ENCODE results near the gene MXD1. TPM values are rescaled to one million over a fixed set of nuclear protein-coding genes. Genes with fewer than 3 reads are reported as not detected.

The MXD1 gene
- total RNA-seq, 1 experiment from 2014 or later, result 3.7 TPM

GRCh38 chr2:69952336-69953115, 37.6 kb downstream of the MXD1 start:
- no peaks in the 10 kb centered on the region for H3K9me3 ChIP-seq (ENCODE audit: control insufficient read depth, low read depth, low read length)
- no peak overlapping the region for H2AK5ac ChIP-seq (ENCODE audit: insufficient read length, low read length)
- no peak overlapping the region for H3K56ac ChIP-seq (ENCODE audit: insufficient read length, low read depth, low read length)
- no peak overlapping the region for H2BK12ac ChIP-seq (ENCODE audit: insufficient read length, low read depth, low read length)
- H3T11ph ChIP-seq (ENCODE audit: low read length), result no peak overlapping the region
- no peaks in the 10 kb centered on the region for H3K36me3 Mint-ChIP-seq (ENCODE audit: insufficient read depth in 1 of 3, low read depth in 3 of 3)
- H2BK5ac ChIP-seq (ENCODE audit: insufficient read length, low read length), result no peak overlapping the region
- H4K91ac ChIP-seq (ENCODE audit: insufficient read length, low read depth, low read length), result no peak overlapping the region
- H3K4ac ChIP-seq (ENCODE audit: low read depth, low read length), result no peak overlapping the region
- no peak overlapping the region for H2BK15ac ChIP-seq (ENCODE audit: low read depth, low read length)
- no peak overlapping the region for H3K14ac ChIP-seq (ENCODE audit: insufficient read depth, low read length)
- H3K27ac Mint-ChIP-seq, result no peak overlapping the region
- H2AFZ ChIP-seq (ENCODE audit: low read length), result no peak overlapping the region
- H3K23ac ChIP-seq (ENCODE audit: insufficient read length, low read depth, low read length), result no peak overlapping the region
- no peaks in the 10 kb centered on the region for H3K79me1 ChIP-seq (ENCODE audit: insufficient read depth, low read depth, low read length, poor library complexity, severe bottlenecking)
- no peak overlapping the region for H4K8ac ChIP-seq (replicated peaks; ENCODE audit: insufficient read length, low read depth, low read length)
- no peak overlapping the region for H3K4me3 Mint-ChIP-seq
- no CpG with 5 or more reads among the region's 6 CpGs for WGBS (ENCODE audit: extremely low coverage, insufficient read length, low lambda C conversion rate)
- no peak overlapping the region for H2BK120ac ChIP-seq (ENCODE audit: low read depth, low read length, poor library complexity, severe bottlenecking)
- no peaks in the 10 kb centered on the region for H3K23me2 ChIP-seq (ENCODE audit: insufficient read length, low read depth, low read length, poor library complexity, severe bottlenecking)
- DNase-seq, result no peak
- H2BK20ac ChIP-seq (ENCODE audit: low read depth, low read length, poor library complexity, severe bottlenecking), result no peak overlapping the region
- peaks cover 0 to 3% of the 10 kb centered on the region in 2 experiments; a peak in 2 of 4 replicates for H3K4me1 Mint-ChIP-seq
- H3K9ac ChIP-seq (ENCODE audit: extremely low read depth, insufficient read length, low read length), result no peak overlapping the region
- H3K4me2 ChIP-seq (ENCODE audit: insufficient read depth, insufficient read length, low read length), result no peak overlapping the region
- H3K79me2 ChIP-seq (ENCODE audit: insufficient read depth, low read length), result no peaks in the 10 kb centered on the region
- no peak overlapping the region for H3K27ac ChIP-seq (ENCODE audit: insufficient read length, low read depth, low read length)
- no peak overlapping the region for H4K5ac ChIP-seq (ENCODE audit: insufficient read length, low read depth, low read length)
- H3K27me3 ChIP-seq (ENCODE audit: insufficient read depth, low read length), result no peaks in the 10 kb centered on the region
- H3K18ac ChIP-seq (ENCODE audit: insufficient read length, low read depth, low read length), result no peak overlapping the region
- no peaks in the 10 kb centered on the region for H3K9me3 Mint-ChIP-seq
- H3K4me1 ChIP-seq (ENCODE audit: insufficient read depth, low read length), result no peaks in the 10 kb centered on the region
- H4K20me1 ChIP-seq (ENCODE audit: control insufficient read depth, insufficient read depth, insufficient read length), result no peaks in the 10 kb centered on the region
- no peak for TF ChIP-seq CTCF (conservative IDR thresholded peaks at IDR 0.05)
- H3K27me3 Mint-ChIP-seq (ENCODE audit: low read depth), result peaks cover 8% of the 10 kb centered on the region

Data from H9 (cell line).